ENCODE data around the gene CNNM1. TPM values are rescaled to one million over a fixed set of nuclear protein-coding genes. Genes with fewer than 3 reads are reported as not detected.

CNNM1 gene
- total RNA-seq, 1 donor from 2014 or later: not detected

- no peak overlapping the region for H3K4me3 ChIP-seq (ENCODE audit: low read depth, low read length)
- no peak for TF ChIP-seq CTCF (IDR thresholded peaks at IDR 0.05; ENCODE audit: insufficient read depth, low read length, severe bottlenecking)
- H3K36me3 ChIP-seq (ENCODE audit: control insufficient read depth, insufficient read depth, low read length): peaks cover 2% of the 10 kb centered on the region
- peaks cover 4% of the 10 kb centered on the region for H3K27me3 ChIP-seq (ENCODE audit: control insufficient read depth, insufficient read depth, low read length)
- peak; percentile 88 for DNase-seq (ENCODE audit: low read depth)
- no peak for FAIRE-seq
These were observed 65.1 kb downstream of the CNNM1 start for GRCh38 chr10:99394256-99394655.

- peaks cover 5% of the 10 kb centered on the region for H3K36me3 ChIP-seq (ENCODE audit: control insufficient read depth, insufficient read depth, low read length)
- TF ChIP-seq CTCF (IDR thresholded peaks at IDR 0.05; ENCODE audit: insufficient read depth, low read length, severe bottlenecking): no peak
- DNase-seq (ENCODE audit: low read depth) (peak; percentile 85), FAIRE-seq (peak; percentile 72)
- no peaks in the 10 kb centered on the region for H3K27me3 ChIP-seq (ENCODE audit: control insufficient read depth, insufficient read depth, low read length)
- H3K4me3 ChIP-seq (ENCODE audit: low read depth, low read length): no peak overlapping the region
These were observed 65.7 kb downstream of the CNNM1 start for GRCh38 chr10:99394761-99395386.

- FAIRE-seq: peak; percentile 18
- H3K27me3 ChIP-seq (ENCODE audit: control insufficient read depth, insufficient read depth, low read length): no peaks in the 10 kb centered on the region
- H3K36me3 ChIP-seq (ENCODE audit: control insufficient read depth, insufficient read depth, low read length): peaks cover 9% of the 10 kb centered on the region
- no peak overlapping the region for H3K4me3 ChIP-seq (ENCODE audit: low read depth, low read length)
- TF ChIP-seq CTCF (IDR thresholded peaks at IDR 0.05; ENCODE audit: insufficient read depth, low read length, severe bottlenecking): no peak
- DNase-seq (ENCODE audit: low read depth): peak; percentile 87
These were observed 66.7 kb downstream of the CNNM1 start for GRCh38 chr10:99395750-99396445.

GRCh38 chr10:99396471-99396870 lies 67.3 kb downstream of the CNNM1 start:
- Histone ChIP-seq H3K36me3 (ENCODE audit: control insufficient read depth, insufficient read depth, low read length) (peaks cover 11% of the 10 kb centered on the region), H3K27me3 (ENCODE audit: control insufficient read depth, insufficient read depth, low read length) (no peaks in the 10 kb centered on the region), H3K4me3 (ENCODE audit: low read depth, low read length) (no peak overlapping the region)
- DNase-seq (ENCODE audit: low read depth): peak; percentile 36
- no peak for TF ChIP-seq CTCF (IDR thresholded peaks at IDR 0.05; ENCODE audit: insufficient read depth, low read length, severe bottlenecking)
- no peak for FAIRE-seq

GRCh38 chr10:99399664-99400063 lies 70.5 kb downstream of the CNNM1 start:
- no peak for DNase-seq (ENCODE audit: low read depth)
- H3K27me3 ChIP-seq (ENCODE audit: control insufficient read depth, insufficient read depth, low read length): no peaks in the 10 kb centered on the region
- no peak for FAIRE-seq
- no peak overlapping the region for H3K4me3 ChIP-seq (ENCODE audit: low read depth, low read length)
- TF ChIP-seq CTCF (IDR thresholded peaks at IDR 0.05; ENCODE audit: insufficient read depth, low read length, severe bottlenecking): no peak
- H3K36me3 ChIP-seq (ENCODE audit: control insufficient read depth, insufficient read depth, low read length): peaks cover 23% of the 10 kb centered on the region

Measured in bronchial epithelial cell (primary cell).